Progenitor cell of endocrine pancreas (in vitro differentiated cells): ENCODE data around the gene DAPP1. TPM values are rescaled to one million over a fixed set of nuclear protein-coding genes. Genes with fewer than 3 reads are reported as not detected.

ENCODE experiments used
- DNase-seq: peaks from one replicate; pipeline ENCODE4 v3.0.0; 2021; ENCODE audit warnings: low spot score; ENCODE audit not compliant: unreplicated experiment
- H3K27ac Mint-ChIP-seq: 2 replicates; pipeline ENCODE4 v1.8.0; 2021; ENCODE audit warnings: mild to moderate bottlenecking, moderate library complexity, mixed read lengths
- H3K27me3 Mint-ChIP-seq: 2 replicates; pipeline ENCODE4 v1.8.0; 2021; ENCODE audit warnings: mixed read lengths
- H3K36me3 Mint-ChIP-seq: 2 replicates; pipeline ENCODE4 v1.8.0; 2022; ENCODE audit warnings: mixed read lengths; ENCODE audit not compliant: insufficient read depth
- H3K4me1 Mint-ChIP-seq: 2 replicates; pipeline ENCODE4 v1.8.0; 2021; ENCODE audit warnings: low read depth, mixed read lengths
- H3K4me3 Mint-ChIP-seq: 2 replicates; pipeline ENCODE4 v1.8.0; 2021; ENCODE audit warnings: low read depth, mild to moderate bottlenecking, moderate library complexity, mixed read lengths
- H3K9me3 Mint-ChIP-seq: 2 replicates; pipeline ENCODE4 v1.8.0; 2021; ENCODE audit warnings: low read depth, mixed read lengths
- total RNA-seq: library from RNA; stranded (reverse); gene quantifications from 2 replicates; pipeline ENCODE4 v1.2.1, GENCODE V29; 2021
- TF ChIP-seq, protein P1 (sequence below): fragments of 200-600 bp; sonication (generic); IDR thresholded peaks from one replicate; pipeline ENCODE4 v1.5.0; 2021; ENCODE audit warnings: antibody characterized with exemption, mild to moderate bottlenecking; ENCODE audit not compliant: unreplicated experiment

The DAPP1 gene
- total RNA-seq, 1 donor from 2014 or later = 0.12 TPM

- peaks cover 4% of the 10 kb centered on the region for H3K36me3 Mint-ChIP-seq
- H3K27ac Mint-ChIP-seq = no peak overlapping the region
- peak overlapping the region; percentile 29 for H3K4me3 Mint-ChIP-seq
- TF ChIP-seq, protein P1, sequence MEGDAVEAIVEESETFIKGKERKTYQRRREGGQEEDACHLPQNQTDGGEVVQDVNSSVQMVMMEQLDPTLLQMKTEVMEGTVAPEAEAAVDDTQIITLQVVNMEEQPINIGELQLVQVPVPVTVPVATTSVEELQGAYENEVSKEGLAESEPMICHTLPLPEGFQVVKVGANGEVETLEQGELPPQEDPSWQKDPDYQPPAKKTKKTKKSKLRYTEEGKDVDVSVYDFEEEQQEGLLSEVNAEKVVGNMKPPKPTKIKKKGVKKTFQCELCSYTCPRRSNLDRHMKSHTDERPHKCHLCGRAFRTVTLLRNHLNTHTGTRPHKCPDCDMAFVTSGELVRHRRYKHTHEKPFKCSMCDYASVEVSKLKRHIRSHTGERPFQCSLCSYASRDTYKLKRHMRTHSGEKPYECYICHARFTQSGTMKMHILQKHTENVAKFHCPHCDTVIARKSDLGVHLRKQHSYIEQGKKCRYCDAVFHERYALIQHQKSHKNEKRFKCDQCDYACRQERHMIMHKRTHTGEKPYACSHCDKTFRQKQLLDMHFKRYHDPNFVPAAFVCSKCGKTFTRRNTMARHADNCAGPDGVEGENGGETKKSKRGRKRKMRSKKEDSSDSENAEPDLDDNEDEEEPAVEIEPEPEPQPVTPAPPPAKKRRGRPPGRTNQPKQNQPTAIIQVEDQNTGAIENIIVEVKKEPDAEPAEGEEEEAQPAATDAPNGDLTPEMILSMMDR = no peak
- H3K4me1 Mint-ChIP-seq = peaks cover 15% of the 10 kb centered on the region
- no peaks in the 10 kb centered on the region for H3K9me3 Mint-ChIP-seq
- no peak for DNase-seq
- no peaks in the 10 kb centered on the region for H3K27me3 Mint-ChIP-seq
Observed at GRCh38 chr4:99891351-99891750, 74.7 kb downstream of the DAPP1 start.

GRCh38 chr4:99893029-99893428 lies 76.4 kb downstream of the DAPP1 start:
- TF ChIP-seq, protein P1 = no peak
- Mint-ChIP-seq H3K27me3 (no peaks in the 10 kb centered on the region), H3K27ac (peak overlapping the region; percentile 99), H3K4me1 (peaks cover 15% of the 10 kb centered on the region), H3K9me3 (no peaks in the 10 kb centered on the region), H3K4me3 (peak overlapping the region; percentile 99), H3K36me3 (peaks cover 4% of the 10 kb centered on the region)
- no peak for DNase-seq

- H3K36me3 Mint-ChIP-seq = peaks cover 4% of the 10 kb centered on the region
- no peaks in the 10 kb centered on the region for H3K9me3 Mint-ChIP-seq
- peak overlapping the region; percentile 99 for H3K27ac Mint-ChIP-seq
- TF ChIP-seq, protein P1 = no peak
- no peak for DNase-seq
- peak overlapping the region; percentile 99 for H3K4me3 Mint-ChIP-seq
- H3K27me3 Mint-ChIP-seq = no peaks in the 10 kb centered on the region
- peaks cover 15% of the 10 kb centered on the region for H3K4me1 Mint-ChIP-seq
Observed at GRCh38 chr4:99893839-99894160, 77.2 kb downstream of the DAPP1 start.

DNA sequence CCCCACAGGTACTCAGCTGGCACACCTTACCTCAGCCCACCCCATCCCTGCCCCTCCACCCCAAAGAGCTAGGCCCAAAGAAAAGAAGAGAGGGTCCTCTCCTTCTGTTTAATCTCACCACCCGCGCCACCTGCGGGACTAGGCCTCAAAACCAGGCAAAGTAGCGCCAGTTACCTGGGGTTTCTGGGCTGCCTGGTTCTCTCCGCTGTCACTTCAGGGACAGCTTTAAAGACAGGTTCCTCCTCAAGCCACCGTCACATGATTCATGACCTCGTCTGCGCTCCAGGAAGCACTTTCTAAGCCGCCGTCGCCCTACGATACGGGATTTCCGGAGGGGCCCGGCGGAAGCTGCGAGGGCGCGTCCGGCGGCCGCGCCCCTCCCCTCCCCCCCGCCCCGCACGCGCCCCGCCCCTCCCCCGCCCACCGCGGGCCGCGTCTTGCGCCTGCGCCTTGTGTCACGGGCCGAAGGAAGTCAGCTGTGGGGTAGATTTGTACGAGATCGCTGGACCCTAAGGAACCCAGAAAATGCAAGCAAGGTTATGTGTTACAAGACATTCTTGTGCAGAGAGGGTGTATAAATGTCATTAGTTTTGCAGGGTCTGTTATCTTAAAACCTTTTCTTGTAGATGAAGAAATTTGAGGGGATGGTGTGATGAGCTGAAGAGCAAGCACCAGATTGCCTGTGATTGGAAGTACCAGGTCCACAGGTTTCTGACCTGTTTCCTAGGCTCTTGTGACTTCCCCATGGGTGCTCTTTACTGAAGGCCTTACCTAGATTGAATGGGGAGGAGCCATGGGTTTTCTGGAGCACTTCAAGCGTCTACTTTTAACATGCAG lies 77.8 kb downstream of the DAPP1 start, which contains the start of gene LAMTOR3:
Gene LAMTOR3 (minus strand): TSS at position 267 of the 837 bp plus-strand sequence. CDS start 464 bp downstream, outside the sequence.
- peak within 1 kb of the TSS; percentile 99 for H3K27ac Mint-ChIP-seq
- H3K27me3 Mint-ChIP-seq = no peaks in the 10 kb centered on the region
- H3K4me3 Mint-ChIP-seq = peak within 1 kb of the TSS; percentile 99
- TF ChIP-seq, protein P1 = no peak
- no peaks in the 10 kb centered on the region for H3K9me3 Mint-ChIP-seq
- H3K4me1 Mint-ChIP-seq = peaks cover 15% of the 10 kb centered on the region
- H3K36me3 Mint-ChIP-seq = peaks cover 4% of the 10 kb centered on the region
- peak; percentile 62 for DNase-seq

- Mint-ChIP-seq H3K9me3 (no peaks in the 10 kb centered on the region), H3K36me3 (peaks cover 4% of the 10 kb centered on the region), H3K27ac (peak overlapping the region; percentile 94), H3K27me3 (no peaks in the 10 kb centered on the region), H3K4me1 (peaks cover 15% of the 10 kb centered on the region), H3K4me3 (peak overlapping the region; percentile 99)
- no peak for DNase-seq
- TF ChIP-seq, protein P1 = no peak
Observed at GRCh38 chr4:99894998-99895397, 78.4 kb downstream of the DAPP1 start.
